NCI-H345 treated with DMSO at 0.1 percent for 48 hours (cell line): ENCODE results near the gene MAML1.

ENCODE experiments used
- DNase-seq: peaks from one replicate; lab custom pipeline; 2025; ENCODE audit not compliant: unreplicated experiment; lab: John Stamatoyannopoulos, UW

Gene MAML1

DNA sequence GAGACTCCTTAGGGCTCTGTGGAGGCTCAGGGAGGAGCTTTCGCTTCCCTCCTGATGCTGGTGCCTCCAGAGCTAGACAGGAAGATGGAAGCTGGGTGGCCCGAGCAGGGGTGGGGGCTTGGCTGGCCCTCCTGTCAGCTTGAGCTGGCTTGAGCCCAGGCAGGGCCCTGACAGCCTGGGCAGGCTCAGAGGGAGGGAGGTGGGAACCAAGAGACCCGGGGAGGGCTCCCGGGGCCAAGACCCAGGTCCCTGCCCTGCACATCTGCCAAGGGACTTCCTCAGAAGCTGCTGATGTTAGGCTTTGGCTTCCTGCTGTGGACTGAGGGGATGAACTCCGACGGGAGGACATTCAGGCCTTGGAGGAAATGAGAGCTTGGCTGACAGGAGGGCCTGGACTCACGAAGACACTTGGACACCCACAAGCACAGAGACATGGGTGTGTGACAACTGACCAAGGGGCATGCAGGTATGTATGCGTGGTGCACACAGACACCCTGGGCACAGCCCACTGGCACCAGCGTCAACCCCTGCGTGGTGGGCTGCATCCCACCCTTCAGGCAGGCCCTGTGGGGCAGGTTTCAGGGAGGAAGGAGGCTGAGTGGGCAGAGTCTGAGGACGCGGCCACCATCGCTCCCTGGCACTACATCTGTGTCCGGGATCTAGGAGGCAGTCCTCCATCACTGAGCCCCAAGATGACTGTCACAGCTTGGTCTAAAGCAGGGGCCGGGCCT, 59.4 kb downstream of the MAML1 start:
- no peak for DNase-seq

DNA sequence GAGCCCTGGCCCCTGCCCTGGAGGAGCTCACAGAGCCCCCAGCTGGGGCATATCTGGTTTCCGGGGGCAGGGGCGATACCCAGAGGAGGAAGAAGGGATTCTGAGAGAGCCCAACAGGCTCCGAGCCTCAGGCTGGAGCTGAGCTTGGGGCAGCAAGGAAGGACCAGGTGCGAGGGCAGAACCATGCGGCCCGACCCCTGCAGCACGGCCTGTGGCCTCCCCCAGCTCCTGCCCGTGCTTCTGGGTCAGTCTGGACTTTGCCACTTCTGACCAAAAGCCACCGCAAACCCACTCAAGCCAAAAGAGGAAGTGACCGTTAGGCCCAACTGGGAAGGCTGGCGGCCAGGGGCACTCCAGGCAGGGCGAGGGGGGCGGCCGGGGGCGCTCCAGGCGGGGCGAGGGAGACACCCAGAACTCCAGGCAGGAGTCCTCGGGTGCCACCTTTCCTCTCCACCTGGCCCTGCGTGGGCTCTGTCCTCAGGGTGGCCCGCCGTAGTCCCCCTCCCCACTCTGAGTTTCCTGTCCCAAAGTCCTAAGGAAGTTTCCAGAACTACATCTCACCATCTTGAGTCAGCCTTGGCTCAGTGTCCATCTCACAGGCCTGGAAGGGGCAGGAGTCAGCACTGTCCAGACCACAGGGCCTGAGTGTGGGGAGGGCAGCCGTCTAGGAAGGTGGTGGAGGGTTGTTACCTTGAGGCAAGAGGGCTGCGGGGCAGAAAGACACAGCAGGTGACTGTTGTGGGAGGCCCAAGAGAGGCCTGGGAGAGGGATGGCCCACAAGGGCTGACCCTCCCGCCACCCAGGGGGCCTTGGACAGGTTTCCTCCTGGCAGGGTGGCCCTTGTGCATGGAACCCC, 60.2 kb downstream of the MAML1 start:
- DNase-seq: no peak

DNA sequence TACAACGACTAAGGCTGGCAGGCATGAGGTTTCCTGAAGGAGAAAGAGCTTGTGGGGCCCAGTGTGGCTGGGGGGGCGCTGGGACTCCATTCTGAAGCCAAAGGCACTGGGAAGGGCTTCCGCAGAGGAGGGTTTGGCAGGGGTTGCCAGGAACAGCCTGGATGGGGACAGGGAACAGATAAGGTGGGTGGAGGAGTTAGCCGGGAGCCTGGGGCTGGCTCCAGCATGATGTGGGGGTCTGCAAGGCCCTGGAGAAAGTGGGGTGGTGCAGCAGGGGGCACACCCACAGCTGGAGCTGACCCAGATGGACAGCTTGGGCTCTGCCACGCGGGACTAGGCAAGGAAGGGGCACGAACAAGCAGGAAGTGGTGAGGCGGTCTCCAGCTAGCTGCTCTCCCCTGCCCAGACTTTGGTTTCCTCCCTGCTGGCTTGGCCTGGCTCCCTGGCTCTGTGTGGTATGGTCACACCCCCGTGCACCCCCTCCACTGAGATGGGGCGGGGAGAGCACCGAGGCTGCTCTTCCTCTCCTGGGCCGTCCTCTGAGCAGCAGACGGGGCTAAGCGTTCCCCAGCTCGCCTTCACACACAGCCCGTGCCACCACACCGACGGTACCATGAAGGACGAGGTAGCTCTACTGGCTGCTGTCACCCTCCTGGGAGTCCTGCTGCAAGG, 61.0 kb downstream of the MAML1 start, which contains the start of gene LTC4S:
LTC4S (plus strand) TSS at position 519 of the 672 bp plus-strand sequence; CDS start at position 614, 95 bp downstream.
- no peak for DNase-seq

DNA sequence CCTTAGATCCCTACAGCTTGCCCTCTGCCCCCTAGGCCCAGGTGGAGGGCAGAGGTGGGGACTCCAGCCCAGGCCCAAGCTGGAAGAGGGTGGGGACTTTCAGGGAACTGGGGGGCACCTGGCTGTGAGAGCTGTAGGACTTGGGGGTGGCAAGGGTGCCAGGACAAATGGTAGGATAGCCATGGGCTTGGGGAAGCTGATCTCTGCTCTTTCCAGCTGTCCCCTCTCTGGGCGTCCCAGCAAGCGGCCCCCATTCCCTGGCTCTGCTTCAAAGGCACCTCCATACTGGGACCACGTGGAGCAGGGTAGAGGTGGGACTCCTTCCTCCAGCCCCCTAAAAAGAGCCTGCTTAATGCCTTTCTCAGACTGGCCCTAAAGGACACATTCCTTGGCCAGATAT, 61.5 kb downstream of the MAML1 start:
- no peak for DNase-seq

DNA sequence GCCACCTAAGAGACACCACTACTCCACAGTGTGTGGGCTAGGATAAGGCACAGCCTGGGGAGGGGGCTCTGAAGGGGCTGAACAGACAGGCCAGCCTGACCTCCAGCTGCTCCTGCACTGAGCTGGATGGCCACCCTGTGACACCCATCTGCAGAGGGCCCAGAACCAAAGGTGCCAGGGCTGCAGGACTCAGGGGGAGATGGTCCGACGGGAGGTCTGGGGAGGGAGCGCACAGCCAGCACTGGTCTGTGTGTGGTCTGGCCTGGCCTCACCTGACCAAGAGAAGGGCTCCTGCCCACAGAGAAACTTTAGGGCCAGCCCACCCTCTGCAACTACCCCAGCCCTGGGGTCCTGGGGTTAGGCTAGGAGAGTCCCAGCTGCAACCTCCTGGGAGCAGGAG, 62.0 kb downstream of the MAML1 start:
- no peak for DNase-seq

DNA sequence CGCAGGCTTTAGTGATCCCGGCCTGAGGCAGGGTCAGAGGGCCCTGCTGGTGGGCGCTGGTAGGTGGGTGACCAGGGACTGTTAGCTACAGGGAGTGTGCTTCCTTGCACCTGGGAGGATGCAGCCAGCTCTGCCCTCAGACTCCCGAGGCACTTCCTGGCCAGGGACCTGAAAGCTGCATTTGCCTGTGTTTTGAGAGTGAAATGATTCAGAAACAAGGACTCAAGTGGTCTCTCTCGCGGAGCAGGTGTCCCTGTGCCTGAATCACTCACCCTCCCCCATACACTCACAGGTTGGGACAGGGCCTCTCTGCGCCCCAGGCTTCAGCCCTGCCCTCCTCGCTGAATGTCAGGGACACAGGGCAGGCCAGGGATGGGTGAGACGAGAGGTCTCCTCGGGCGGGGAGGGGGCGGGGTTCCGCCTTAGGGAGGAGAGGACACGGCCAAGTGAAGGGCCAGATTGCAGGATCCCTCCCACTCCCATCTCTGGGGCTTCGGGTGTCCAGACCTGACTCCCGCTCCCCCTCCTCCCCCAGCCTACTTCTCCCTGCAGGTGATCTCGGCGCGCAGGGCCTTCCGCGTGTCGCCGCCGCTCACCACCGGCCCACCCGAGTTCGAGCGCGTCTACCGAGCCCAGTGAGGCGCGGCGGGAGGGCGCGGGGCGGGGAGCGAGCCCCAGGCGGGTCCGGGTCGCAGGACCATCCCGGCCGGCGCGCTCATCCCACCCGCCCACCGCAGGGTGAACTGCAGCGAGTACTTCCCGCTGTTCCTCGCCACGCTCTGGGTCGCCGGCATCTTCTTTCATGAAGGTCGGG, 62.6 kb downstream of the MAML1 start:
- DNase-seq: peak; percentile 82

DNA sequence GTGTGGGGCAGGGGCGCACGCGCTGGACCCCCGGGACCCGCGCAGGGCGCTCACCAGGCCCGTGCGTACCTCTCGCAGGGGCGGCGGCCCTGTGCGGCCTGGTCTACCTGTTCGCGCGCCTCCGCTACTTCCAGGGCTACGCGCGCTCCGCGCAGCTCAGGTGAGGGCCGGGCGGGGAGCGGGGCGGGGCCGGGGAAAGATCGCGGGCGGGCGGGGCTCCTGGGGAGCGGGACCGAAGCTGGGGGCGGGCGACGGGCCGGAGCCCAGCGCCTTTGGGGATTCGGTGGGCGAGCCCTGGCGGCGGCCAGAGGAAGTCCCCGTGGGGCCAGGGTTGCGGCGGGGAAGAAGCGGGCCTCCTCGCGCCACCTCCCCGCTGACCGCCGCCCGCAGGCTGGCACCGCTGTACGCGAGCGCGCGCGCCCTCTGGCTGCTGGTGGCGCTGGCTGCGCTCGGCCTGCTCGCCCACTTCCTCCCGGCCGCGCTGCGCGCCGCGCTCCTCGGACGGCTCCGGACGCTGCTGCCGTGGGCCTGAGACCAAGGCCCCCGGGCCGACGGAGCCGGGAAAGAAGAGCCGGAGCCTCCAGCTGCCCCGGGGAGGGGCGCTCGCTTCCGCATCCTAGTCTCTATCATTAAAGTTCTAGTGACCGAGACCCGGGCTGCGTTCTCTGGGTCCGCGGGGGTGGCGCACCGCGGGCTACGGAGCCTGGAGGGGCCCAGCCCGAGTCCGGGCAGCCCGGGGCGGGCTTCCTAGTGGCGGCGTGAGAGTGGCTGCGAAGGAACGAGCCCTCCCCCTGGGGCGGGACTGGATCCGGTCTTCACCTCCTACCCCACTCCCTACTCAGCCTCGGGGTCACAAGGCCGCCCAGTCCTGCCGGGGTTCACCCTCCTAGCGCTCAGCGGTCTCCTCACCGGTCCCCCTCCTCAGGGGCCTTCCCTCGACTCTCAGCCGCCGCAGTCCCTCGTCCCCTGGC, 63.5 kb downstream of the MAML1 start:
- DNase-seq: peak; percentile 68

DNA sequence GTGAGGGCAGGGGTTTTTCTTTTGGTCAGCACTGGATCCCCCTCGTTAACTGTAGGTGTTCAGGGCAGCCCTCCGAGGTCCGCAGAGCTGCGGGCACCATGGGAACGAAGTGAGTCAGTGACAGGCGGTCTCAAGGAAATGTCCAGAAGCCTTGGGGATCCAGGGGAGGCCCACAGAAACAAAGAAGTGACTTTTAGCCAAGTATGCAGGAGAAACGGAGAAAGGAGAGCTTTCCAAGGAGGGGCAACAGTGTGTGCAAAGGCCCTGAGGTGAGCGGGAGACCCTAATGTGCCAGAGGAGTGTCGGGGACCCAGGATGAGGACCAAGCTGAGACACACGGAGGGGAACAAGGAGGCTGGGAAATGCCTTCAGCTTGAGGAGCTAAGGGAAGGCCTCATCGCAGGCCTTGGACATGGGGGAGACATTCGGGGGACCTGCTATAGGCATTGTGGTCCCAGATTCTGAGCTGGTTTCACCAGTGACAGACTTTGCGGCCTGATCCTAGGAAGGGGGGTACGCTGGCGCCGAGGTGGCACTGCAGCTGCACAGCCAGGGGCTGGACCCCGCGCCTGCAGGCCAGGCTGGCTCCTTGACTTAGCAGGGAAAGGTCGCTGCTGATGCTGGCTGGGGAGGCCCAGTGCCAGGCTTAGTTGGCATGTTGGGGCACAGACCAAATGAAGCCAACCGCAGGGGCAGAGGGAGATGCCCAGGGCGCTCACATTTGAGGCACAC, 64.4 kb downstream of the MAML1 start:
- no peak for DNase-seq

DNA sequence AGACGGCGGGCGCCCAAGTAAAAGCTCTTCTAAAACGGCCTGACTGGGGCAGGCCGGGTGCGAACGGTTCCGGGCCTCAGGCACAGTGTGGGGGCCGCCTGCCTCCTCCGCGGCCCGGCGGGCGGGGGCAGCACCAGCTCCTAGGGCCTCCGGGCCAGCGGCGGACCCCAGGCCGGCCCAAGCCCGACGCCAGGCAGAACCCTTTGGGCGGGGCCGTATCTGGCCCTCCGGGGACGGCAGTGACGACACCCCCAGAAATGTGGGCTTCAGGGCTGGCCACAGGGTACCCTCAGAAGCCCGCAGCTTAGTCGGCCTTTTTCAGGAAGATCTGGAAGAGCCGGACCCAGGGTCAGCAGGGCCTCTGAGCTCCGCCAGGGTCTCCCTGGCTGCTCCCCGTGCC, 65.1 kb downstream of the MAML1 start:
- DNase-seq: no peak

DNA sequence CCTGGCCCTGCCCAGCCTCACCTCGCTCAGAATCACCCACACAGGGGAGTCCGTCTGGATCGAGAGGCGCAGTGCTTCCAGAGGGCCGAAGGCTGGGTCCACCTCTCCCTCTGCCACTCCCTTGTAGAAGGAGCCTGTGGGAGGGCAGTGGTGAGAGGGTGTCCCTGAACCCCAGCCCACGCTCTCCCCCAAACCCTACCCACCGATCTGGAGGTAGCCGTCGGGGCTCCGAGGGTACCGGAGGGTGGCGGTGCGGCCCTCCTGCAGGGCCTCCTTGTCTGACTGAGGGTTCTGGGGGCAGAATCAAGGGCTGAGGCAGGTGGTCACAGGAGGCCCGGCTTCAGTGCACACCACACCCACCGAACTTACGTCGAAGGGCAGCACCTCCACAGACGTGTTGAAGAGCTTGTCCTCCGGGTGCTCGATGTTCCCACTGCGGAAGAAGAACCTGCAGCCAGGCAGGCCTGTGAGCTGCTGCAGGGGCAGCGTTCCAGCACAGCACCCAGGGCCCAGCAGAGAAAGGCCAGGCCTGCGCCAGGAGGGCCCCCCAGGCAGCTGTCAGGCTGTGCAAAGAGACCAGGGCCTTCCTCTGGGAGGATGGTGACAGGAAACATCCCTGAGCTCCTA, 65.6 kb downstream of the MAML1 start:
- no peak for DNase-seq

DNA sequence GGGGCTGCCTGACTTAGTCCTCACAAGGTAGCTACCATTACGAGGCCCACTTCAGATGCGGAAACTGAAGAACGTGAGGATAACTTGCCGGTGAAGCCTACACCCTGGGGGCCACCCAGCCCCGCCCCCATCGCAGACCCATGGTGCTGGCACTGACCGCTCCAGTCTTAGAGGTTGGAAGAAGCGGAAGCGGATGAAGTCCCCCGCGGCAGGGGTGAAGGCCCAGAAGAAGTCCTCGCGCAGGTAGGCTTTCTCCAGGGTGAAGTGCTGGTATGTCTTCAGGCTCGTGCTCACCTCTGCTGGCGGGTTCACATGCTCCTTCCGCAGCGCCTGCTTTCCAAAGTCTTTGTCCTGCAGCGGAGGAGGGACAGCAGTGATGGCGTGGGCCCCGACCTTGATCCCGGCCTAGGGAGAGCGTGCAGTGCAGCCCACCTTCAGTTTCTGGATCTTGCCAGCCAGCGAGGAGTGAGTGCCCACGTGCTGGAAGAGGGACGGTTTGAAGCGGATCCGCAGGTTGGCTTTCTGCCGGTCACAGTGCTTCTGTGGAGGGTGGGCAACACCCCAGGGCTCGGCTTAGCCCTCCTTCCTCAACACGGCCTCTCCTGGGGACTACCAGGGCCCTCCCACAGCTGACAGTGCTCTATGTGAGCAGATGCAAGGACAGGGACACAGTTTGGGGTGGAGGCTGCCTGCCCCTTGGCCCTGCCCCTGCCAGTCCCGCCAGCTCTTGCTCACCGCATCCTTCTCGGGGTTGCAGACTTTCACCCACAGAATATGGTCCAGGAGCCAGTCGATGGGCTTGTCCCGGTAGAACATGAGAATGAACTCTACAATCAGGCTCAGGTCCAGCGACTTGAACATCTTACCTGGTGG, 66.4 kb downstream of the MAML1 start:
- no peak for DNase-seq

DNA sequence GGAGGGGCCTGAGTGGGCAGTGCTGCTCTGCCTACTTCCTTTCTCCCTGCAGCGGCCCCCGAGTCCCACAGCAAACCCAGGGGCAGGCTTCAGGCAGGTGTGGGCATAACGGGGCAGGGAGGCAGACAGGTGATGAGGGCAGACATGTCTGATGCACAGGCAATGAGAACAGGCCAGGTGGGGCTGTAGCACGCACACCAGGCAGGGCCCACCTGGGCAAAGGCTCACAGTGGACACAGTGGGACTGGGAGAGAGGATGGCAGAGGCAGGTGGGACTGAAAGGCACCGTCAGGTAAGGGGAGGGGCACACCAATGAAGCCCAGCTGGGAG, 67.0 kb downstream of the MAML1 start:
- no peak for DNase-seq

DNA sequence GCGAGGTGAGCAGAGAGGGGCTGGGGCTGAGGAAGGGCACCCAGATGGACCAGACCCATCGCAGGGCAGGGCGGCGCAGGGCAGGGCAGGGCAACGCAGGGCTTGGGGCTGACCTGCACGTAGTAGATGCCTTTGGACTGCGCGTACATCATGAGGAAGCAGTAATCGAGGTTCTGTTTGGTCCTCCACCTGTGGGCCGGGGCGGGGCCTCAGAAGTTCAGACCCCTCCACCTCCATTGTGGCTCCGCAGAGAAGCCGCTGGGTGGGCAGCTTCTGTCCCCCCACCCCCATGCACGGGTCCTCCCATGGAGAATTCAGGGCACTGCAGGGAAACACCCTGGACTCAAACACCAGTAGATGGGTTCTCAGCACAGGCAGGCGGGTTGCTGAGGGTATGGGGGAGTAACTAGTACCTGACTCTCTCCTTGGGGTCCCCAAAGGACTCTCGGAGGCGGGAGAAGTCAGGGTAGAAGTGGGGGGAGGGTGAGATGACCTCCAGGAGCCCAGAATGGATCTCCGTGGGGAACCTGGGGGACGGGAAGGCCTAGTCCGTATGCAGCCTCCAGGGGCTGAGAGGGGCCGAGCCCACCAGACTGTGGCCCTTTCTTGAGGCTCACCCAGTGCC, 67.6 kb downstream of the MAML1 start:
- DNase-seq: no peak

DNA sequence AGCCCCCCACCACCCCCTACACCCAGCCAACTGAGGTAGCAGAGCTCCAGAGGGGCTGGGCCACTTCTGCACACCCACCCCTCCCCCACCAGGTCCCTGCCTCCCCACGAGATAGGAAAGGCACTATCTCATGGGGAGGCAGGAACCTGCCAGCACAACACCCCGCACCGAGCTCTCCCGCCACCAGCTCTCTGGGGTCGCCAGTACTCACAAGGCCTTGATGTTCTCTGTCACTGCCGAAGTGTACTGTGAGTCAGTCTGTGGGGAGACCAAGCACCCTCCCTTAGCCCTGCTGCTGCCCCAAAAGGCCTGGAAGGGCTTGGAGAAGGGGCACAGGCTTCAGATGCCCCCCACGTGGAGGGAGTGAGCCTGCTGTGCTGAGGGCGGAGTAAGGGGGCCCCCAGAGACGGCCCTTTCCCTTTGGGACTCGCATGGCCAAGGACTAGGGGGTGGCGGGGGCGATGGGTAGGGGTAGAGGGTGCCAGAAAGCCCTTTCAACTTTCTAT, 68.1 kb downstream of the MAML1 start:
- DNase-seq: no peak

DNA sequence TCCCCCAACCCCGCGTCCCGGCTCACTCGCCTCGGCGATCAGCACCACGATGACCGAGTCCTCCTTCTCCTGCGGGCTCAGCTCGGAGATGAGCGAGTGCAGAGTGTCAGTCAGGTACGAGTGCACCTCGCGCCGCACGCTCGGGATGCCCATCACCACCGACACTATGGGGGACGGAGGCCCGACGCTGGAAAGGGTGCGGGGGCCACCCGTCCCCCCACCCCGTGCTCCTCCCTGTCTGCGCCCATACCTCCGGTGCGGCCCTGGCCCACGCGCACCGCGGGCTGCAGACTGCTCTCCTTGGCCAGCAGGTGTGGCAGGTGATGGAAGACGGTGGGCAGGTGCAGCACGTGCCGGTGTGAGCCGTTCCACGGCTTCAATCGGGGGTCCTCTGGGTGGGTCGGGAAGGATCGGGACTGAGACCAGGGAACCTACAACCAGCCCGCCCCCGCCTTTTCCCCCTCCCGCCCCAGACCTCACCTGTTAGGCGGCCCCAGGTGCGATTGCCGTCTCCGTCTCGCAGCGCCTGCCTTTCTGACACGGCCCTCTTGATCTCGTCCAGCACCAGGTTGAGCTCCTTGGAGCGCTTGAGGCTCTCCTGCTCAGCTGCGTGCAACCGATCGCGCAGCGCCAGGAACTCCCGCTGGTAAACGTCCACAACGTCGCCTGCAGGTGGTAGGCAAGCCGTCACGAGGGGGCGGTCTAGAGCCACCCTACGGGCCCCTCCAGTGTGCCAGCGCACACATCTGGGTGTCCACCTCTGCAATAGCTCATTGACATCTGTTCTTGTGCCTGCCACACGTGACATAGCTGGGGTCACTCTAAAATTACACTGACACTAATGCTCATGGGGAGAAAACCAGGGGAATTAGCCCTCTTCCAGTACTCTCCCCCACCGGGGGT, 68.9 kb downstream of the MAML1 start:
- DNase-seq: no peak

DNA sequence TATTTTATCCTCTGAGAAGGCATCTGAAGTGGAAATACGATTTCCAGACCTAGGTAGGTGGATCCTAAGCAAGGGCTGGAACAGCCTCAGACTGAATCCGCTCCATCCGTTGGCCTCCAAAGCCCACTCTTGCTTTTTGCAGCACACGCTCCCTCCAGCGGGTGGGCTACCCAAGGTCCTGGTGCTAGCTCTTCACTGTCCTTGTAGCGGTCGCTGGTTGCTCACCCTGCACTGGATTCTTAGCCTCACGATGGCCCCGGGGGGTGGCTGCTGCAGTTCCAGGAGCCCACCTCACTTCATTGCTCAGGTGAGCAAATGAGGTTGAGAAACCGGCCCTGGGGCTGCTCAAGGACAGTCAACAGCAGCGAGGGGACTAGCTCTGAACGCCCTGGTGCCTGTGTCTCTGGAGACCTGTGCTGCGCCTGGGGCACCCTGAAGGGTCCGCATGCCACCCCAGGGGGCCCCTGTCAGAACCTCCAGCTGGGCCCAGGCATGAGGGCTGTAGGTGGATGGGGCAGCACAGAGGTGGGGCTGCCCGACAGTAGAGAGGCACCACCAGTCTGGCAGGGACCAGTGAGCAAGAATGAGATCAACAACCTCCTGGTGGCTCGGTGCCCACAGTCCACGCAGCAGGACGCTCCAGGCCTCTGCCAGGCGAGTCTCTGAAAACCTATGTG, 69.7 kb downstream of the MAML1 start:
- no peak for DNase-seq
